22Rv1 (cell line): Measurements from ENCODE around the gene ABL2.

Experiments used
- CTCF ChIP-seq: fragments of 450-650 bp; IDR thresholded peaks from 2 replicates; pipeline ENCODE4 v1.5.1; 2017; ENCODE audit warnings: mild to moderate bottlenecking
- ZFX ChIP-seq: fragments of 450-650 bp; IDR thresholded peaks from 2 replicates; pipeline ENCODE4 v1.6.1; 2017; ENCODE audit warnings: antibody characterized with exemption, borderline replicate concordance

GRCh38 chr1:179187043-179187442 is 42.4 kb downstream of the ABL2 start:
- no peak for TF ChIP-seq CTCF
- no peak for TF ChIP-seq ZFX
